HG02870 (cell line): ENCODE measurements around the gene CCDC117.
A peak's percentile ranks its signal among the peaks of the same experiment; 100 is the strongest.
"Not testable (repeated sequence)": the region's sequence is repeated elsewhere in the genome, so short reads cannot be mapped to it uniquely, and the experiment has no call there.

Experiments used
- ATAC-seq: cut with Tn5 transposase; IDR thresholded peaks from one replicate; pipeline ENCODE4 v1.9.1; 2021; ENCODE audit warnings: mild to moderate bottlenecking, moderate library complexity; ENCODE audit not compliant: unreplicated experiment

CCDC117 gene

DNA sequence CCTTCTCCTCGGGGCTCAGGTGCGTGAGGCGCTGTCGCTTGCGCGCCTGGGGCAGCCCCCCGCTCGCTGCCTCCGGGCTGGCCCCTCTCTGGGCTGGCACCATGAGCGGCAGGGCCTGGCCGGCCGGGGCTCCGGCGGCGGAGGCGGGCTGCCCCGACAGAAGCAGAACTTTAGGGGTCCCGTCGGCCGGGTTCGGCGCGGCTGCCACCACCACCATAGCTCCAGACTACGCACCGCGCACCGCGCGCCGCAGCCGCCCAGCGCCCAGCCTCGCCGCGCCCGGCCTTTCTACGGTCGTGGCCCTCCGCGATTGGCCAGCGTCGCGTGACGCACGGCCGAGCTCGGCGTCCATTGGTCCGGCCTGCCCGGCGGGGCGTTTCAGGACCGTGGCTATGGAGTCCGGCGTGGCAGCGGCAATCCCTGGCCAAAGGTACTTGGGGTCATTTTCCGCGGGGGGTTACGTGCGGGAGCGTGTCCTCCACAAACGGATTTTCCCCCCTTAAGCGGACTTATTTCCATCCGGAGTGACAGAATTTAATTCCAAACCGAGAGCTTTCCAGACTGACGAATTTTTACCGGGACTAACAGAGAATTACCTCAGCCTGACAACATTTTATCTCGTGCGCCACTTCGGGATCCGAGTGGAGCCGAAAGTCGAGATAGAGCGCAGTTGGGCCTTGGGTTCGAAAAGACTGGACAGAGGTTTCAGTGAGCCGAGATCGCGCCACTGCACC, 28.0 kb downstream of the CCDC117 start, which contains the start of gene XBP1:
Gene XBP1 (minus strand): TSS at position 262 of the 734 bp plus-strand sequence.
- peak; percentile 67 for ATAC-seq

DNA sequence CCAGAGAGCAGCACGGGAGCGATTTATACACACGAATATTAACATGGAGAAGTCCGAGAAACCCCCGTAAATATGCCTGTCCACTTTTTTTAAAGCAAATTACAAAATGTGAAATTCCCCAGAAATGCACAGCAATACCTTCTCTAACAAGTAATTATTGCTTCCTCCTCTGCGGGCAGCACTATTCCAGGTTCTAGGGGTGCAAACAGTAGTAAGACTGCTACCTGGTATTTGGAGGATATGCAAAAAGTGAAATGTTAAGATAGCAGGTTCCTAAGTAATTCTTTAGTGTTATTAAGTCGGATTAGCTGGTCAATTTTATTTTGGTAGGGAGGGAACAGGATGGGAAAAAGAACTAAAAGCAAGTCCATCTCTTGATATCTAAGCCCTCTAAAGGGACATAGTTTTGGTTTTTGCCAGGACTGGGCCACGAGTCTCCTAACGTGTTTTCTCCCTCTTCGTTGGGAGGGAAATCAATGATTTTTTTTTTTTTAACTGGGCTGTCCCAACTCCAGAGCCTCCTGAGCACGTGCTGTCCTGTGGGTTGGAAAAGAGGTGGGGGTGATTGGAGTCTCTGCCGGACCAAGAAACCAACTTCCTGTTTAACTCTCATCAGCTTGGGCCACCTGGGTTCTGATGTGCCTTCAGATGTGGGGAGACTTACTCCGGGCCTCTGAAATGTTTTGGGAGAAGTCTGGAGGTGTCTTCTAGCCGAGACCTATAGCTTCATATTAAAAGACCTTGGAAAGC, 29.5 kb downstream of the CCDC117 start:
- ATAC-seq, result no peak

- no peak for ATAC-seq
Observed at GRCh38 chr22:28802595-28803123, 30.2 kb downstream of the CCDC117 start.

- not testable (repeated sequence) for ATAC-seq
Observed at GRCh38 chr22:28805426-28805825, 32.9 kb downstream of the CCDC117 start.

DNA sequence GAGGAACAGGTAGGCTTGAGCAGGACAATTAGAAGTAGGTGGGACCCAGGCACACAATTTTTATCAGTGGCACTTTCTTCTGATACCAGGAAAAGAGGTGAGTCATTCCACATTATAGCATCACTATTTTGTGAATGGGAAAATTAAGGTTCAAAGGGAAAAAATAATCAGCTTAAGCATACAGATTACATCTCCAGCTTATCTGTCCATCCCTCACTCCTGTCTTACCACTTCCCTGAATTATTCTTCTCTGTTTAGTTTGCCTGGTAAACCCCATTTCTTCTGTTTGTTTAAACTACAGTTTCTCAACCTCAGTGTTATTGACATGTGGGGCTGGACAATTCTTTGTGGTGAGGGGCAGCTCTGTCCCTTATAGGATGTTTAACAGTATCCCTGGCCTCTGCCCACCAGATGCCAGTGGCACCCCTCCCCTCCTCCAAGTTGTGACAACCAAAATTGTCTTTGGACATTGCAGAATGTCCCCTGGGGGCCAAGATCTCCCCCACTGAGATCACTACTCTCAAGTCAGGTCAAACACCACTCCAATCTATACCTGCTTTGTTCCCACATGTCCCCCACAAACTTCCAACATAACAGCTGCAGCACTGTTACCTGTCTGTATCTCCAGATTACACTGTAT, 36.3 kb downstream of the CCDC117 start:
- ATAC-seq, result no peak

DNA sequence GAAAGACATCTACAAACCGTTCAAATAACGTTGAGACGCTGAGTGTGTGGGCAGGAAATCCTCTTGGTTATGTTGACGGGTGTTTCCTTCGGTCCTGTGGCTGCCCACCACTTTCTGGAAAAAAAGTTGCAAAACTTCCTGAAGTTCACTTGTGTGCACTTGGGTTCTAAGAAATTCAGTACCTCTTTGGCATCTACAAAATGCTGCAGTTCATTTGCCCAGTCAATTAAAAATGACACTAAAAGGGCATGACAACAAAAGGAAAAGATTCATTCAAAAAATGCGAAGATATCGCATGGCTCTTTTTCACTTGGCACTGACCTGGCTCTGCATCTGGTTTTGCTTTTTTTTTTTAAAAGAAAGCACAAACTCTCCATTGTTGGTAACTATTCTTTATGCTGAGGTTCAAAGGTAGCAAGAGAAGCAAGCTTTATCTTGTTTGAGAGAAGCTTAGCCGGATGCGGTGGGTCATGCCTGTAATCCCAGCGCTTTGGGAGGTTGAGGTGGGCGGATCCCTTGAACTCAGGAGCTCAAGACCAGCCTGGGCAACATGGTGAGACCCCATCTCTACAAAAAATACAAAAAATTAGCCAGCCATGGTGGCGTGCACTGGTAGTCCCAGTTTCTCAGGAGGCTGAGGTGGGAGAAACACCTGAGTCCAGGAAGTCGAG, 38.5 kb downstream of the CCDC117 start:
- ATAC-seq, result no peak

- ATAC-seq, result no peak
Observed at GRCh38 chr22:28812516-28812915, 40.0 kb downstream of the CCDC117 start.

DNA sequence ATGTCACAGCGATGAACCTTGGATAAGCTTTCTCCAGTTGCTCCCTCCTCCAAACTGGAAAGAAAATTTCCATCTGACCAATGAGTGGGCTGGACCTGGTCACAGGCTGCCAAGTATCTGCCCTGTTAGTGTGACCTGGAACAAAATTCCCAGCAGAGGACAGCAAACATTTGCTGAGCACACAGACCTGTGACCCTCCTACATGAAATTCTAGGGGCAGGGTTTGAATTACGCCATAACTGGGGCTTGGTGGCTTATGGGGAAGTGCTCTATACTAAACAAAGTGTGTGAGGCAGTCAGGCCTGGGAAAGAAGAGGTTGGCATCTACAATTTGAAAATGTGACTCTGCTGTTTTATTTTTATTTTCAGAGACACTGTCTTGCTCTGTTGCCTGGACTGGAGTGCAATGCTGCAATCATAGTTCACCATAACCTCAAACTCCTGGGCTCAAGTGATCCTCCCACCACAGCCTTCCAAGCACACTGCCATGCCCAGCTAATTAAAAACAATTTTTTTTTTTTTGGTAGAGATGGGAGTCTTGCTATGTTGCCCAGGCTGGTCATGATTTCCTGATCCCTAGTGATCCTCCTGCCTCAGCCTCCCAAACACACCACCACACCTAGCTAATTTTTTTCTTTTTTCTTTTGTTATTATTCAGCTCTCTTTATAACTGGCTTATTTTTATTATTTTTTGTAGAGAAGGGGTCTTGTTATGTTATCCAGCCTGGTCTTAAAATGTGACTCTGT, 41.5 kb downstream of the CCDC117 start:
- no peak for ATAC-seq

GRCh38 chr22:28815111-28815510, 42.6 kb downstream of the CCDC117 start:
- no peak for ATAC-seq

GRCh38 chr22:28815729-28816128, 43.2 kb downstream of the CCDC117 start:
- no peak for ATAC-seq

- no peak for ATAC-seq
Observed at GRCh38 chr22:28817064-28817463, 44.6 kb downstream of the CCDC117 start.

DNA sequence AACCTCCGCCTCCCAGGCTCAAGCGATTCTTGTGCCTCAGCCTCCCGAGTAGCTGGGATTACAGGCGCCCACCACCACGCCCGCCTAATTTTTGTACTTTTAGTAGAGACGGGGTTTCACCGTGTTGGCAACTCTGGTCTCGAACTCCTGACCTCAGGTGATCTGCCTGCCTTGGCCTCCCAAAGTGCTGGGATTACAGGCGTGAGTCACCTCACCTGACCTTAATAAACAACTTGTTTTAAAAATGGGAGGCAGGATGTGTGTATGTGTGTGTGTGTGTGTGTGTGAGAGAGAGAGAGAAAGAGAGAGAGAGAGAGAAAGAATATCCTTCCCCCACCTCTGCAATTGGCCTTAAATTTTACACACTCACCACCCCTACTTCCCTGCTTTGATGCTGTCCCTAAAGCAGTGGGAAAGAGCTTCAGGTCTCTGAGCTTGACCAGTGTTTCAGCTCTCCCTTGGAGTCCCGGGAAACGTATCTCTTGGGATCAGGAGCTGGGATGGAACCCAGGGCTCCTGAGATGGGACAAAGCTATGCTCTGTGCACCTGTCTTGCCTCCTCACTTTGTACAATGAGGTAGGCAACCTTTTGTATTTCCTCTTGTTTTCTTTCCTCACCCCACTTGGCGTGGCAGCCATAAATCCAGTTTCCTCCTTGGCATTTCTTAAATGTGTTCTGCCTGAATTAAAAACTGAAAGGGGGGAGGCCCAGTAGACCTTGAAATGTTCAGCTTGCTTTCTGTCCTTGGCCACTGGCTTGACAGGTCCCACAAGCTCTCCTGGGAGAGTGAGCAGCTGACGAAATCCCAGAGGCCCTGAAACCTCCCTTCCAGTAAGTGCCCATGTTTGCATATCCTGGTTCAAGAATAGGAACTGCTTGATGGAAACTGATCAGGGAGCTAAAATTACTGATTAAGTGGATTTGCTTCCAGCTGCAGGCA, 45.7 kb downstream of the CCDC117 start:
- no peak for ATAC-seq

DNA sequence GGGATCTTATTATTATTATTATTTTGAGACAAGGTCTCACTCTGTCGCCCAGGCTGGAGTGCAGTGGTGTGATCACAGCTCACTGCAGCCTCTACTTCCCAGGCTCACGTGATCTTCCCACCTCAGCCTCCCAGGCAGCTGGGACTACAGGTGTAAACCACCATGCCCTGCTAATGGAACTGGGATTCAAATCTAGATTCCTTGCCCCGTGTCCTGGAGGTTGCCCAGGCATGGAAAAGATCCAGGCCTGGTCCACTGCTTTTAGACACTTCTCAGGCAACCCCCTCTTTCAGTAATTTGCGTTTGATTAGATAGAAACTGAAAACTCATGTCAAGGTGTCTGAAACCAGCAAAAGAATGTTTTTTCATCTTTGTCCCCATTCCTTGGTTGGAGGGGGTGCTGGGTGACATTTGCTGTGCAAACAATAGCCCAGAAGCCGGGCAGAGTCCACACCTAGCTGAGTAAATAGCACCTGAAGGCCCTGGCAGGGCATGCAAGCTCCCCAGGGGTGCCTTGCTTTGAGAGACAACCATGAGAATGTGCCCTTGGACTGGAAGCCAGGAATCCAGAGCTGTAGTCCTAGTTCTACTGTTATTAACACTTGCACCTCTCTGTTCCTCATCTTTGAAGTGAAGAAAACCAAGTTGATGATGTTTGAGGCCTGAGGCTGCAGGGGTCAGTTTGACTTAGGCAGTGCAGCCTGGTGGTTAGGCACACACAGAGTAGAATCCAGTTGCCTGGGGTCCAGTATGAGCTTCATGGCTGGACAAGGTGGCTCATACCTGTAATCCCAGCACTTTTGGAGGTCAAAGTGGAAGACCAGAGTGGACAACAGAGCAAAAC, 47.0 kb downstream of the CCDC117 start:
- ATAC-seq, result no peak

- ATAC-seq, result no peak
Observed at GRCh38 chr22:28820885-28821284, 48.4 kb downstream of the CCDC117 start.

DNA sequence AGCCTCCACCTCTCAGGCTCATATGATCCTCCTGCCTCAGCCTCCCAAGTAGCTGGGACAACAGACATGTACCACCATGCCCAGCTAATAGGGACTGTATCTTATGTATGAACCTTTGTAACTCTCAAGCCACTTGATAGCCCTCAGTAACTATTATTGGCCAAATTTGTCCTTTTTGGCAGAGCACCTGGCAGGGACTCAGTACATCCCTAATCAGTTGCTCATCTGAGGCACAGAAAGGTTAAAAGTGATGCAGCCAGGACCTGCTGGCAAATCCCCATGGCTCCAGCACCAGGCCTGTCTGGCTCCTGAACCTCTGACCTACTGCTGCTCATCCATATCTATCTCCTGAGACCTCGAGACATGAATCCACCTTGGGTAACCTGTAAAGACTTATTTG, 49.0 kb downstream of the CCDC117 start:
- no peak for ATAC-seq

GRCh38 chr22:28822930-28823551, 50.5 kb downstream of the CCDC117 start:
- ATAC-seq, result no peak

GRCh38 chr22:28824455-28824854, 52.0 kb downstream of the CCDC117 start:
- ATAC-seq, result not testable (repeated sequence)

DNA sequence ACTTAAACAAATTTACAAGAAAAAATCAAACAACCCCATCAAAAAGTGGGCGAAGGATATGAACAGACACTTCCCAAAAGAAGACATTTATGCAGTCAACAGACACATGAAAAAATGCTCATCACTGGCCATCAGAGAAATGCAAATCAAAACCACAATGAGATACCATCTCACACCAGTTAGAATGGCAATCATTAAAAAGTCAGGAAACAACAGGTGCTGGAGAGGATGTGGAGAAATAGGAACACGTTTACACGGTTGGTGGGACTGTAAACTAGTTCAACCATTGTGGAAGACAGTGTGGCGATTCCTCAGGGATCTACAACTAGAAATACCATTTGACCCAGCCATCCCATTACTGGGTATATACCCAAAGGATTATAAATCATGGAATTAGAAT, 53.9 kb downstream of the CCDC117 start:
- ATAC-seq, result not testable (repeated sequence)
